ENCODE results near the gene IGFBP7.

The IGFBP7 gene, protein sequence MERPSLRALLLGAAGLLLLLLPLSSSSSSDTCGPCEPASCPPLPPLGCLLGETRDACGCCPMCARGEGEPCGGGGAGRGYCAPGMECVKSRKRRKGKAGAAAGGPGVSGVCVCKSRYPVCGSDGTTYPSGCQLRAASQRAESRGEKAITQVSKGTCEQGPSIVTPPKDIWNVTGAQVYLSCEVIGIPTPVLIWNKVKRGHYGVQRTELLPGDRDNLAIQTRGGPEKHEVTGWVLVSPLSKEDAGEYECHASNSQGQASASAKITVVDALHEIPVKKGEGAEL

DNA sequence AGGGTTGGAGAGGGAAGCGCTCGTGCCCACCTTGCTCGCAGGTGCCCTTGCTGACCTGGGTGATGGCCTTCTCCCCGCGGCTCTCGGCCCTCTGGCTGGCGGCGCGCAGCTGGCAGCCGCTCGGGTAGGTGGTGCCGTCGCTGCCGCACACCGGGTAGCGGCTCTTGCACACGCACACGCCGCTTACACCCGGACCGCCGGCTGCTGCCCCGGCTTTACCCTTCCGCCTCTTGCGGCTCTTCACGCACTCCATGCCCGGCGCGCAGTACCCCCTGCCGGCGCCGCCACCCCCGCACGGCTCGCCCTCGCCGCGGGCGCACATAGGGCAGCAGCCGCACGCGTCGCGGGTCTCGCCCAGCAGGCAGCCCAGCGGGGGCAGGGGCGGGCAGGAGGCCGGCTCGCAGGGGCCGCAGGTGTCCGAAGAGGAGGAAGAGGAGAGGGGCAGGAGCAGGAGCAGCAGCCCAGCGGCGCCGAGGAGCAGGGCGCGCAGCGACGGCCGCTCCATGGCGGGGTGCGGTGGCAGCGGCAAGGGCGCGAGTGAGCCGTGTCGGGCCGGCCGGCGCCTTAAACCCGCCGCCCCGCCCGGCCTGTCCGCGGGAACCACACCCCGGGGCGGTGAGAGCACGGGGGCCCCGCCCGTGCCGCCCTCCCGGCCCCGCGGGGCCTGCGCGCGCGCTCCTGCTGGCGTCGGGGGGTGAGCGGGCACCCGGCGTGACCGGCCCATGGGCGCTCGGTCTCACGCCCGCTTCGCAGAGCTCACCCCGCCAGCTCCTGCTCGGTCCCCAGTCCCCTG lies at the start of gene IGFBP7:
IGFBP7 (minus strand) TSS at position 539 of the 793 bp plus-strand sequence; CDS start at position 505, 34 bp downstream.
- no peak for DNase-seq (ENCODE audit: low read depth in 2 of 2)

DNA sequence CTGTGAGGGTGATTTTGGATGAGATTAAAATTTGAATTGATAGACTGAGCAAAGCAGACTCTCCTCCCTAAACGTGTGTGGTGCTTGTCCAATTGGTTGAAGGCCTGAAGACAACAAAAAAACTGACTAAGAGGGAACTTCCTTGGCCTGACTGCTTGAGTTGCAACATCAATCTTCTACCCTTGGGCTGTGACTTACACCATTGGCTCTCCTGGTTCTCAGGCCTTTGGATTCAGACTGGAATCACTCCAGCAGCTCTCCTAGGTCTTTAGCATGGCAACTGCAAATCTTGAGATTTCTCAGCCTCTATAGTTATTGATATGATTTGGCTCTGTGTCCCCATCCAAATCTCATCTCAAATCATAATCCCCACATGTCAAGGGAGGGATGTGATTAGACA lies 49.7 kb upstream of the IGFBP7 start:
- no peak for DNase-seq (ENCODE audit: low read depth in 2 of 2)

DNA sequence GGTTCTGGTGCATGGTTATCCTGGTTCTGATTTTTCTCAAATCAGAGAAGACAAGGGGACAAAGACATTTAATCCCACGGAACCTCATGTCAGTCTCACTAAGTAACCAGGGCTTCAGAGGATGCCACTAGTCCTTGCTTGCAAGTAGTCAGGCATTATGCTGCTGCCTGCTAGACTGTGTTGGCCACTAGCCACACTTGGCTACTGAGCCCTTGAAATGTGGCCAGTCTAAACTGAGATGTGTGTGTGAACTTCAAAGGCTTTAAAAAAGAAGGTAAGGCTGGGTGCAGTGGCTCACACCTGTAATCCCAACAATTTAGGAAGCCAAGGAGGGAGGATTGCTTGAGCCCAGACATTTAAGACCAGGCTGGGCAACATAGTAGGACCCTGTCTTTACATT lies 48.6 kb upstream of the IGFBP7 start:
- DNase-seq (ENCODE audit: low read depth in 2 of 2), result no peak

DNA sequence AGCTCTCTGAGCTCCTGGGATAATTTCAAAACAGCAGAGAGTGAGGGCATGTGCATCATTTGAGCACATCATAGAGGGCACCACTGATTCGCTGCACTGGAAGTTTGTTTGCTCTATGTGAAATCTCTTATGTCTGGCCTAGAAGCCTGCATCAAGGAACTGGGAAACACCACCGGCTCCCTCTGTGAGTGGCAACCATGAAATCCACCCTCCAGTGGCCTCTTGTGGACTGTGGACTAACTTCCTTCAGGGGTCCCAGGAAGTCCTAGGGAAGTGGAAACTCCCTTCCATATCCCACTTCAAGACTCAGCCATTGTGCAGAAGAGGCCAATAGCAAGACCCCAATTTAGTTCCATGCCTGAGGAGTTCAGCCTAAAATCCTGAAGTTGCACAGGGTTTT lies 48.0 kb upstream of the IGFBP7 start:
- no peak for DNase-seq (ENCODE audit: low read depth in 2 of 2)

DNA sequence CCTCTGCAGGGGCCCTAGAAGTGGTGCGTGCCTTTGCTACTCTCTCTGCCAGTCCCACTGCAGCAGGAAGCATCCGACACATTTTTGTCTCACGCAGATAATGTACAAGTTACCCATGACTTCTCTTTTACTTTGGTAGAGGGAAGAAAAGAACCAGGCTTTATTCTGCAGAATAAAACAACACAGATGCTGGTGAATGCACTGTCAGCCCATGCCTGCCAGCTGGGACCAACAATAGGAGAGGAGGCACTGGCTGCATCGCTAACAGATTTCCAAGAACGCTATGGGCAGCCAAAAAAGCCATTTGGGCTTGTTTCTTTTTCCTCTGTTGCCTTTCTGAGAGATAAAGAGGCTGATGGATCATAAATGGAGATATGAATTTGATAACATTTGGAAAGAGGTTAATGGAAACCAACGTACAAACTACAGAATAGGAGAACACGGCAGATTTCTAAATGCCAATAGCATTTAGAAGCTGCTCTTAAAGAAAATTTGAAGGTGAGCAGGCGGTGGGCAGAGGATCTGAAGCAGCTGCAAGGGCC lies 47.5 kb upstream of the IGFBP7 start:
- no peak for DNase-seq (ENCODE audit: low read depth in 2 of 2)

DNA sequence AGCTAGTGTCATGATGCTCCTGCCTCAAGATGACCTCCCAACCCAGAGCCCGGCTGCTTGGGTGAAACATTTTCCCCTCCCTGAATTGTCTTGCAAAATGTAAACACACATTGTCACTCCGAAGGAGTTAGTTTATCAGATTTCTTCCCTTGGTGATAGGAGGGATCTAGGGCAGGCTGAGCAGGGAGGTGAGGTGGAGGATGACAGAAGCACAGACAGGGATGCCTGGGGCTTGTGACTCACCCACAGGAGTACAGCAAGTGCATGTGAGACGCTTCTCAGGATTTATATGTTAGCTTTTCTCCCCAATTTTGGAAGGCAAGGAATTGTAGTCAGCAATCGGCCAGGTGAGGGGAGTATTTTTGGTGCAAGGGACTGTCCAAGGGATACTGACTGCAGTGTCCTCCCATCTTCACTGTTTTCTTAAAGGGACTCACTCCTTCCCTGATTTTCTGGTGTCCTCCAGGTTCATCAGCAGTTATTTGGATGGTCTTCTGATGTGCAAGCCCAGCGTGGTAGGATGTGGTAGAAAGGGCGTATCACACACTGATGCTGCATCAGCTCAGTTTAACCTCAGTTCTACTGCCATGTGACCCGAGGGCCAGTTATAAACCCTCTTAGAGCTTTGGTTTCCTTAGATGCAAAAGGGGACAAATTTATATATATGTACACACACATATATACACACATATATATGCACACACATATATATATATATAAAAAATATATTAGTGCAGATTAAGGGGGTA lies 46.2 kb upstream of the IGFBP7 start:
- DNase-seq (ENCODE audit: low read depth in 2 of 2), result no peak

DNA sequence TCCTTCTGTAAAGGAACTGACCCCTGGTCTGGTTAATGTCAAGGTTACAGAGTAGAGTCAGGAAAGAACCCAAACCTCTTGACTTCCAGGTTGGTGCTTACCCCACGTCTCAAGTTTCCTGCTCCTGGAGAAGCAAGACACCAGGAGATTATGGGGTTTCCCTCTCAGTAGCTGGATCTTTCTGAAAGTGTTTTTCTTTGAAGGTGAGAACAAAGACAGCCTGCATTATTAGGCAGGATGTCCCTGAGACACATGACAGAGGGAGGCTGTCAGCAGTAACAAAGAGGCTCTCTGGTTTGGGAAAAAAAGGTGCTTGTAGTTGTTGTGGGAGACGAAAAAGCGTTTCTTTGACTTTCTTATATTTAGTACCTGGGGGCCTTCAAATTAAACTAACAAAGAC lies 44.7 kb upstream of the IGFBP7 start:
- no peak for DNase-seq (ENCODE audit: low read depth in 2 of 2)

DNA sequence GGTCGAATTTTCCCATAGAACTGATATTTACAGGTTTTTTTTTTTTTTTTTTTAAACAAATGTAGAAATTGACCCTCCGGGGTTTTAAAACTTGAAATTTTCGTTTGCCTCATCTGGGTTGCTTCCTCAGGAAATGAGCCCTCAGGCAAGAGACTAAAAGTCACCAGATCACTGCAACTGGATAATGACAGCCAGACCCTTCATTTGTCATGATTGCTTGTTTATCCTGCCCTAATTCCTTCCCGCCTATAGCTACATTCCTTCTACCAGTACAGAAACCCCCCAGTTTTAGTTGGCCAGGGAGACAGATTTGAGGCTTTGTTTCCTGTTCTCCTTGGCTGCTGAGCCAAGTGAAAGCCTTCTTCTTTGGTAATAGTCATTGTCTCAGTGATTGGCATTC lies 44.0 kb upstream of the IGFBP7 start:
- DNase-seq (ENCODE audit: low read depth in 2 of 2), result no peak

DNA sequence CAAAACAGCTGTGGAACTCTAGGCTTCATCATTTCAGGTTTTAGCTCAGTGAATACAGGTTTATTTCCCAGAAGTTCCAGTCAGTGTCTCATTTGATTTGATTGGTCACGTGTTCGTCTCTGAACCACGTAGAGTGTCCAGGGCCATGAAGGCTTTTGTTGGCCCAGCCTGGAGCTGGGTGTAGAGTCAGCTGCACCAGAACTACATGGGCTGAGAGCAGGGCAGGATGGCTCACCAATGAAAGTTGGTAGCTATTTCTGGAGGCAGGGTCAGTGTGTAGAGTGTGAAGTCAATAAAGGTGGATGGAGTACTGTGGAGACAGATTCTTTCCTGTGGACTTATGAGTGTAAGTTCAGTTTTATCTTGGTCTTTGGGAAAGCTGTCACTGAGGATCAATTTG lies 43.0 kb upstream of the IGFBP7 start:
- no peak for DNase-seq (ENCODE audit: low read depth in 2 of 2)

DNA sequence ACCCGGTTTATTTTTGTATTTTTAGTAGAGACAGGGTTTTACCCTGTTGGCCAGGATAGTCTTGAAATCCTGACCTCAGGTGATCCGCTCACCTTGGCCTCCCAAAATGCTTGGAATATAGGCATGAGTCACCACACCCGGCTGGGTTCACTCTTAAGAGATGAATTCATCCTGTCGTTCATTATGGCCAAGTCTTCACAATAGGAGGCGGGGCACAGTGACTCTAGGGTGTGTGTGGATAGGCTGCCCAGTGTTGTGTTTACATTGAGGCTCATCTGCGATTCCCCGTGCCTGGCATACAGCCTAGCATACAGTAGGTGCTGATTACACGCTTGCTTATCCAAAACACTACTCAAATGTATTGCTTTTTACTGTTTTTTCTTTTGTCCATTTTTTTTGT lies 41.3 kb upstream of the IGFBP7 start:
- no peak for DNase-seq (ENCODE audit: low read depth in 2 of 2)

DNA sequence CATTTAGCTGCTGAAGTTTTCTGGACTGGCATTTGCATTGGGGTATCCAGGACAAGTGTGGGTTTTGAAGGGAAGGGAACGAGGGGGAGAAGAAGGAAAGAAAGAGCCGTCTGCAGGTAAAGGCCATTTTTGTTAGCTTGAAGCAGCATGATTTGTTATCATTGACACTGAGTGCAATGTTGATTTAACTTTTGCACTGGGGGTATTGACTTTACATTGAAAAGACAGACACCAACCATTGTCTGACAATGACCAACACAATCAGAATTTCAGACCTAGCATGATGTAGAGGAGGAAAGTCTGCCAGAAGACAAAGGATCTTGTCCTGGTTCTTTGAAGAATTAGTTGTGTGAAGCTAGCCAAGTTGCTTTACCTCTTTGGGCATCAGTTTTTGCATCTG lies 39.6 kb upstream of the IGFBP7 start:
- no peak for DNase-seq (ENCODE audit: low read depth in 2 of 2)

DNA sequence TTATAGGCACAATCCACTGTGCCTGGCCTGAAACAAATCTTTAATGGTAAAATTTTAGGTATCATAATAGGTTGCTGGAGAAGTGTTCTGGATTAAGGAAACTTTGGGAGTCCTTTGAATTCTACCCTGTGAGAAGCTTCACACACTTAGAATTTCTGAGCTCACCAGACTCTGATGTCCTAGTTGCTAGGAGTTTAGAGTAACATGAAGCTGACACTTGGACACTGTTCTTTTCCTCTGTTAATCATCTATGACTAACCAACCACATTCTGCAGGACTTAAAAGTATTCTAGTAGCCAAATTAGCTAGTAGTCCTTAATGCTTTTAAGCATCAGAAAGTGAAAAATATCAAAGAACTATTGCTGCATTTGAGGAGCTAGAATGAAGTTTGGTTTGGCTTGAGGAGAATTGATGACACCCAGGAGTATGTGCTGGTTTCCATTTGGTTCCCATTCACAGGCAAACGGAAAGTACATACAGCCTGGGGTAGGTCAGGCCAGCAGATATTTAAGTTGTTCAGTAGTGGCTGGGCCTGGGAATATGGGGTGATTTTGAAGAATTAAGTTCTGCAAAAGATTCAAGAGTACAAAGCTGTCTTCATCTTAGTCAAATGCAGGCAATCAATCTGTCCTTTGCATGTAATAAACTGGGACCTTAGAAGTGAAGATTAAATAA lies 38.8 kb upstream of the IGFBP7 start:
- no peak for DNase-seq (ENCODE audit: low read depth in 2 of 2)

DNA sequence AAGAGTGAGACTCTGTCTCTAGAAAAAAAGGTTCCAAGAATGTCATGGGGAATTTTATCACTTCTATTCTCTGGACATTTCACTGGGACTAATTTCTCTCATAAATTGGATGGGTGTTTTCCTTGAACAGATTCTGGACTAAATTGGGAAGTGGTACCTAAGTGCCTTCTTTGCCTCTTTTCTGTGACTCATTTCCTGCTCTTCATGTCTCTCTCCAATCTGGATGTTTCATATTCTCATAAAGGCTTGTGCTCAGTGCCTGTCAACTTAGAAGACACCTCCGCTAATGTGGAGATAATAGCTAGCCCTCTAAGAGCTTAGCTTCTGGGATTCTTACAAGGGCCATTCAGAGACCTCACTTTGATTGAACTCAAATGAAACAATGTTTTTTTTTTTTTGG lies 38.0 kb upstream of the IGFBP7 start:
- no peak for DNase-seq (ENCODE audit: low read depth in 2 of 2)

DNA sequence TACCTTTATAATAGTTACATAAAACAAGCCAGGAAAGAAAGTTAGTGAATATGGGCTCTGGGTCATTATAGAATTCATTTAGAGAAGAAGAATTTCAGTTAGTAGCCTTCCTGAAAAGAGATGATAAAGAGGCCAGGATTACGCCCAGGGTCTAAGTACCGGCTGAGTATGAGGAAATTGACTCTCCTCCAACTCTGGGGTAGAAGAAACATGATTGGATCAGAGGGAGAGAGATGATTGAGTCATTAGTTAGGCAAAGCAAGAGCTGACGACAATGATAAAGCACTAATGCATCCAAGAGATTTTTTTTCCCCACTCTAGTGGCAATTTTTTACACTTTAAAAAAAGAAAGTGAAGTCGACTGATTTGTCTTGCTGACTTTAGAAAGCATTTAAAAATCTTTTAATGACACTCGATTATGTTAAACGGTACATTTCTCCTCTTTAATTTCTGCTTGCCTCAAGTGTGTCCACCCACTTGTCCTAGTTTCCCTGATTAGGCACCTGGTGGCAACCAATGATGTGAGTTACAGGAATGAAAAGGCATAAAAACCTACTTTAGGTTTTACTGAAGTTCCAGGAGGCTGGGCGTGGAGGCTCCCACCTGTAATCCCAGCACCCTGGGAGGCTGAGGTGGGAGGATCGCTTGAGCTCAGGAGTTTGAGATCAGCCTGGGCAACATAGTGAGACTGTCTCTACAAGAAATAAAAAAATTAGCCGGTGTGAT lies 37.3 kb upstream of the IGFBP7 start:
- no peak for DNase-seq (ENCODE audit: low read depth in 2 of 2)

DNA sequence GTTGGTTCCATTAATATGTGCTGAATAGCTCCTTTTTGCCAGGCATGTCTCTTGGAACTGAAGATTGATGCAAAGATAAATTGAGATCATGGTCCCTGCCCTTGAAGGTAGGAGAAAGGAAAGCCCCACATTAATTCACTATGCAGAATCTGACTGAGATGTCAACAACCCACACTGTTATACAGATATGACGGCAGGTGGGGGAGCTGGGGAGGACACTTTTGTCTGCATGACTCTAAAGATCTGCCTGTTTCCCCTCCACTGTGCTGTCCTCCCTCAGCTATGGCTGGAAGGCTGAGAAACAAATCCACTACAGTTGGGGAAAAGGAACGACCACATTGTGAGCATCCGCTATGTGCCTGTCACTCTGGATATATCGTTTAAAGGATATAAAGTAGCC lies 36.3 kb upstream of the IGFBP7 start:
- DNase-seq (ENCODE audit: low read depth in 2 of 2), result no peak

DNA sequence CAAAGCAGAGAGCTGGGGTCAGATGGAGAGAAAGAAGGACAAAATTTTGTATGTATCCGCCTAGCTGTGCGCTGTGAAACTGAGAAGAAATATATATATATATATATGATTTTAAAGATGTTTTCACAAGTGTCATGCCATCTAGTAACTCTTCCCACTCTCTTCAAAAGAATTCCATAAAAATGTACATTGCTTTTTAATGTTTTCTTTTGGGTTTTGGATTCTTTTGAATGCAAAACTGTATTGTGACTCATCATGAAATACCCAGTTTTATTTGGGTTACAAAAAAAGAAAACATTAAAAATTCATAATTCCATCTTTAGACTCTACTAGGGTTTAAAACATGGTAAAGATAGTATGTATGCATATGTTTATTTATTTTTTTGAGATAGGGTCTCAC lies 34.3 kb upstream of the IGFBP7 start:
- DNase-seq (ENCODE audit: low read depth in 2 of 2), result no peak

DNA sequence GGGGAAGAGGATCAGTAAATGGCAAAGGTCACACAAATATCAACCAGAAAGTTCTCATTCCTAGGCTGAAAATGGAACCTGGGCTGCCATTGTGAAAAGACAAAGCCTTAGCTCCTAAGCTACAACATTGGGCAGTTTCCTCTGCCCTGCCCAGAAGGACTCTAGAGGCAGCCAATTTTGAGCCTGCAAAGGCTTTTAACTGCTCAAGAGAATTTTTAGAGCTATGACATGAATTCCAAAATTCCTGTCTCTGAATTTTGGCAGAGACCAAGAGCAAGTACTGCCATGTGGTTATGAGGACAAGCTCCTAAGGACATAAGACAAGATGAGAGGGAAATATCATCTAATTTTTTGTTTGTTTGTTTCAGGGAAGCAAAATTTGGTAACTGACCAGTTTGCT lies 29.6 kb upstream of the IGFBP7 start:
- no peak for DNase-seq (ENCODE audit: low read depth in 2 of 2)

DNA sequence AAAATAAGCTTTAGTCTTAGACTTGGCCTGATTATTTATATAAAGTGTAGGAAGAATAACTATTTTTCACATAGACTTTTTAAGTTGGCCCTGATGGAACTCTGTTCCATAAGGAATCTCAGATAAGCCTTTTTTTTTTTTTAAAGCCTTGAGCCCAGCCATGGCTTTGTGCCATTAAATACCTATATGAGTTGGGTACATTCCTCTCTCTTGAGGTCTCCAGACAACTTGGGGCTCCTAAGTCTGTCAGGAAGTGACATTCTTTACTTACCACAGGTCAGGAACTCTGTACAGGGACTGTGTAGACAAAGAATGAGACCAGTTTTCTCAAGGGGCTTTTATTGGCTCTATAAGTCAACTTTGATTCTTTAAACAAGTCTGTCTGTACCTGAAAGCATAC lies 27.1 kb upstream of the IGFBP7 start:
- DNase-seq (ENCODE audit: low read depth in 2 of 2), result no peak

DNA sequence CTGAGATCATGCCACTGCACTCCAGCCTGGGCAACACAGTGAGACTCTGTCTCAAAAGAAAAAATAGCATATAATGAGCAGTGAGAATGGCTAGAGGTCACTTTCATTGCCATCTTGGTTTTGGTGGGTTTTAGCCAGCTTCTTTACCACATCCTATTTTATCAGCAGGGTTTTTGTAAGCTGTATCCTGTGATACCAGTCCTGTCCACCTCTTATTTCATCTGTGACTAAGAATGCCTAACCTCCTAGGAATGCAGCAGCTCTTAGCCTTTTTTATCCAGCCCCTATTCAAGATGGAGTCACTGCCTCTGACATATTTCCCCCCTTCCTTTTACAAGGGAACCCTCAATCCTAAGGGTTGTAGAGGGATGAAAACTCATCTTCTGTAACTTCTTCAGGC lies 26.1 kb upstream of the IGFBP7 start:
- DNase-seq (ENCODE audit: low read depth in 2 of 2), result no peak

DNA sequence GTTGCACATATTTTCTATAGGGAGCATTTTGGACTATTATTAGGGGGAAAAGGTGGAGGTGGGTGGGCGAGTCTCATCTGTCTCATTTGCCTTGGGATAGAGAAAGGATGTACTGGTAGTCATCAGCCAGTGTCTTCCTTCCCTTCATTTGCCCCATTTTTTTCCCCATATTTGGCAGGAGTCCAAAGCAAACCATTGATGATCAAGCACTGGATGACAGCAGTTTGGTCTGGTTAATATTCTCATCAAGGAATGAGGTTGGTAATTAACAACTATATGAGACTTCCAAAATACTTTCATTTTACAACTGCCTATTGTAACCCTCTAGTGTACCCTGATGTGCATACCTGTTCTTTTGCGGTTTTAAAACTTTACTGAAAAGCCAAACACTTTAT lies 22.6 kb upstream of the IGFBP7 start:
- DNase-seq (ENCODE audit: low read depth in 2 of 2), result no peak

Data from stimulated activated CD4-positive, alpha-beta T cell treated with anti-CD3 and anti-CD28 coated beads, Interleukin-12 subunit alpha, Interleukin-12 subunit beta, amount 100 ng/mL, for 24 hours (primary cell).